AG04450 (cell line): ENCODE measurements around the gene PLEKHB1. TPM values are rescaled to one million over a fixed set of nuclear protein-coding genes. Genes with fewer than 3 reads are reported as not detected.

Experiments used
- CTCF ChIA-PET: fragments of 300-600, 350-600 bp; formaldehyde crosslinking; extraction: SDS; loops from one replicate; lab custom pipeline; 2022; ENCODE audit warnings: antibody characterized with exemption, inconsistent platforms; lab: Charles Lee
- POLR2A ChIA-PET: fragments of 350-600 bp; formaldehyde crosslinking; extraction: SDS; loops from one replicate; lab custom pipeline; 2021; ENCODE audit warnings: antibody characterized with exemption, inconsistent platforms; lab: Yijun Ruan, JAX
- DNase-seq: peaks from one replicate; pipeline ENCODE4 v3.0.0-alpha.2; 2011; ENCODE audit warnings: low read depth, low spot score
- H3K27ac ChIP-seq: one replicate; pipeline ENCODE4 v1.5.1; 2012; ENCODE audit warnings: low read depth, low read length, control low read depth
- H3K27me3 ChIP-seq: one replicate; pipeline ENCODE4 v1.6.0; 2012; ENCODE audit warnings: low read length; ENCODE audit not compliant: control insufficient read depth, insufficient read depth
- H3K4me3 ChIP-seq: 2 replicates; pipeline ENCODE4 v1.5.1; 2011; ENCODE audit warnings: mild to moderate bottlenecking, low read depth, low read length, control low read depth
- H3K9me3 ChIP-seq: 2 replicates; pipeline ENCODE4 v1.5.1; 2012; ENCODE audit warnings: low read length; ENCODE audit not compliant: control insufficient read depth, insufficient read depth
- polyA minus RNA-seq: library from RNA; depleted of rRNA, polyadenylated mRNA; stranded (reverse); fragments of >200 nt; gene quantifications from 2 replicates; pipeline ENCODE4 v1.2.3, GENCODE V29; 2011; rRNA and poly(A)+ RNA removed
- polyA plus RNA-seq: library from polyadenylated mRNA; depleted of rRNA; stranded (reverse); fragments of >200 nt; gene quantifications from 2 replicates; pipeline ENCODE4 v1.2.3, GENCODE V29; 2011; rRNA removed
- TF ChIP-seq, protein P1 (sequence below): IDR thresholded peaks from 2 replicates; pipeline ENCODE4 v1.5.1; 2011; ENCODE audit warnings: low read depth, low read length, control low read depth, inconsistent platforms

Gene PLEKHB1, protein sequence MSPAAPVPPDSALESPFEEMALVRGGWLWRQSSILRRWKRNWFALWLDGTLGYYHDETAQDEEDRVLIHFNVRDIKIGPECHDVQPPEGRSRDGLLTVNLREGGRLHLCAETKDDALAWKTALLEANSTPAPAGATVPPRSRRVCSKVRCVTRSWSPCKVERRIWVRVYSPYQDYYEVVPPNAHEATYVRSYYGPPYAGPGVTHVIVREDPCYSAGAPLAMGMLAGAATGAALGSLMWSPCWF
- 0.61 and 0.78 TPM in 2 replicates for polyA plus RNA-seq
- polyA minus RNA-seq, result 0.14 and 0.48 TPM in 2 replicates

GRCh38 chr11:73645972-73646631 lies at the start of gene PLEKHB1:
TSS of gene PLEKHB1 (plus strand) at chr11:73646581. CDS start at chr11:73646609, 28 bp downstream.
- Histone ChIP-seq H3K27ac (no peak within 1 kb of the TSS), H3K4me3 (no peak within 1 kb of the TSS), H3K27me3 (peaks cover 16% of the 10 kb centered on the region), H3K9me3 (no peaks in the 10 kb centered on the region)
- POLR2A ChIA-PET, result no interaction called here
- no peak for DNase-seq
- TF ChIP-seq, protein P1, sequence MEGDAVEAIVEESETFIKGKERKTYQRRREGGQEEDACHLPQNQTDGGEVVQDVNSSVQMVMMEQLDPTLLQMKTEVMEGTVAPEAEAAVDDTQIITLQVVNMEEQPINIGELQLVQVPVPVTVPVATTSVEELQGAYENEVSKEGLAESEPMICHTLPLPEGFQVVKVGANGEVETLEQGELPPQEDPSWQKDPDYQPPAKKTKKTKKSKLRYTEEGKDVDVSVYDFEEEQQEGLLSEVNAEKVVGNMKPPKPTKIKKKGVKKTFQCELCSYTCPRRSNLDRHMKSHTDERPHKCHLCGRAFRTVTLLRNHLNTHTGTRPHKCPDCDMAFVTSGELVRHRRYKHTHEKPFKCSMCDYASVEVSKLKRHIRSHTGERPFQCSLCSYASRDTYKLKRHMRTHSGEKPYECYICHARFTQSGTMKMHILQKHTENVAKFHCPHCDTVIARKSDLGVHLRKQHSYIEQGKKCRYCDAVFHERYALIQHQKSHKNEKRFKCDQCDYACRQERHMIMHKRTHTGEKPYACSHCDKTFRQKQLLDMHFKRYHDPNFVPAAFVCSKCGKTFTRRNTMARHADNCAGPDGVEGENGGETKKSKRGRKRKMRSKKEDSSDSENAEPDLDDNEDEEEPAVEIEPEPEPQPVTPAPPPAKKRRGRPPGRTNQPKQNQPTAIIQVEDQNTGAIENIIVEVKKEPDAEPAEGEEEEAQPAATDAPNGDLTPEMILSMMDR, result no peak
- CTCF ChIA-PET, result interaction anchor here (1.2 to 1.9 kb wide), 3 partner anchors 15 to 22 kb away, joined by 3 to 6 read pairs (median 4); no protein-coding TSS in a partner anchor

GRCh38 chr11:73597336-73597955 lies 48.9 kb upstream of the PLEKHB1 start:
- ChIA-PET CTCF (interaction anchor here (0.6 to 2.0 kb wide), 3 partner anchors 119 to 262 kb away, joined by 3 to 5 read pairs (median 3); no protein-coding TSS in a partner anchor), POLR2A (interaction anchor here (0.7 to 0.9 kb wide), 2 partner anchors 47 to 65 kb away, joined by 3 to 9 read pairs; no protein-coding TSS in a partner anchor)
- no peak overlapping the region for H3K27ac ChIP-seq
- TF ChIP-seq, protein P1, result no peak
- no peaks in the 10 kb centered on the region for H3K27me3 ChIP-seq
- H3K9me3 ChIP-seq, result no peaks in the 10 kb centered on the region
- no peak for DNase-seq
- peak overlapping the region; percentile 80 for H3K4me3 ChIP-seq

DNA sequence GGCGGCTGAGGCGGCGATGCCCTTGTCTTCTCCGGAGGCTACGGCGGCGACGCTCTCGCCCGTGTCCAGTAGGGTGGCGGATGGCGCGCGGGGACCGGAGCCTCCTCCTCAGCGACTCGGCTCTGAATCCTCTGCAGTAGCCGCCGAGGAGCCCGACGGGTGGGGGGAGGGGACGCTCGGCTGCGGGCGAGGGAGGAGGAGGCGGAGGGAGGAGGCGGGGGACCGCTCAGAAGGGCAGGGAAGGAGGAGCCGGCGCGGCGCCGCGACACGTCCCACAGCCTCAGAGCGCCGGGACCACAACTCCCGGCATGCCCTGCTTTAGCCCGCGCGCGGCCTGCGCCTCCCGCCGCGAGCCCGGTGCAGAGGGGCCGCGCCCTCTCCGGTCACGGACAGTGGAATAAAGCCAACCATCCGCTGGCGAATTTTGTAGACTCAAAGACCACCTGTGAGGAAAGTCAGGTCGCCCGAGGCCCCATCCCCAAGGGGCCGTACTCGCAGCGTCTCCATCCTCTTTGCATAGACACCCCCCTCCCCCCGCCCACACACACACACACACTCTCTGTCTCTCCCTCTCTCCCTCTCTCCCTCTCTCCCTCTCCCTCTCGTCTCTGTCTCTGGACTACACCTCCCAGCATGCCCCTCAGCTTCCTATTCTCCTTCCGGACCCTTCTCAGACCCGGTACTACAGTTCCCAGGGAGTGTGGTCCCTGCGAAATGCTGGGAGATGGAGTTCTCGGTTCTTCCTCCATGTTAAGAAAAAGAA lies 48.2 kb upstream of the PLEKHB1 start, which contains the start of gene FAM168A:
Gene FAM168A, minus strand, starts transcription at position 157 of the 763 bp plus-strand sequence. CDS start 129,638 bp downstream, outside the sequence.
- peak; percentile 92 for DNase-seq
- ChIA-PET POLR2A (interaction anchor here (0.7 to 1.3 kb wide), 4 partner anchors 47 to 107 kb away, joined by 3 to 9 read pairs (median 3); no protein-coding TSS in a partner anchor), CTCF (interaction anchor here (0.6 to 2.7 kb wide), 6 partner anchors 28 to 196 kb away, joined by 3 to 11 read pairs (median 3); no protein-coding TSS in a partner anchor)

GRCh38 chr11:73598719-73599379 lies 47.5 kb upstream of the PLEKHB1 start:
- TF ChIP-seq, protein P1, result no peak
- H3K4me3 ChIP-seq, result peak overlapping the region; percentile 80
- H3K27me3 ChIP-seq, result no peaks in the 10 kb centered on the region
- peak overlapping the region; percentile 43 for H3K27ac ChIP-seq
- no peaks in the 10 kb centered on the region for H3K9me3 ChIP-seq
- DNase-seq, result no peak
- POLR2A ChIA-PET, result interaction anchor here (0.7 to 1.3 kb wide), 2 partner anchors 48 to 108 kb away, joined by 3 read pairs; no protein-coding TSS in a partner anchor
- CTCF ChIA-PET, result interaction anchor here (0.8 to 2.7 kb wide), 4 partner anchors 27 to 196 kb away, joined by 3 to 11 read pairs (median 3); no protein-coding TSS in a partner anchor

More for the DNA sequence above, 48.2 kb upstream of the PLEKHB1 start, which contains the start of gene FAM168A:
- Histone ChIP-seq H3K27ac (peak within 1 kb of the TSS; percentile 43), H3K27me3 (no peaks in the 10 kb centered on the region), H3K4me3 (peak within 1 kb of the TSS; percentile 80), H3K9me3 (no peaks in the 10 kb centered on the region)
- TF ChIP-seq, protein P1, result no peak
